Loucy (cell line): ENCODE results near the gene PHOSPHO1.

Experiments used
- EZH2phosphoT487 ChIP-seq: fragments of 200-600 bp; IDR thresholded peaks from 2 replicates; pipeline ENCODE4 v1.6.1; 2018; ENCODE audit warnings: antibody characterized with exemption, mild to moderate bottlenecking, moderate library complexity, borderline replicate concordance
- TF ChIP-seq, protein P1 (sequence below): fragments of 200-600 bp; sonication (generic); conservative IDR thresholded peaks from 2 replicates; pipeline ENCODE4 v1.5.1; 2014; ENCODE audit warnings: mild to moderate bottlenecking, antibody characterized with exemption, low read length

DNA sequence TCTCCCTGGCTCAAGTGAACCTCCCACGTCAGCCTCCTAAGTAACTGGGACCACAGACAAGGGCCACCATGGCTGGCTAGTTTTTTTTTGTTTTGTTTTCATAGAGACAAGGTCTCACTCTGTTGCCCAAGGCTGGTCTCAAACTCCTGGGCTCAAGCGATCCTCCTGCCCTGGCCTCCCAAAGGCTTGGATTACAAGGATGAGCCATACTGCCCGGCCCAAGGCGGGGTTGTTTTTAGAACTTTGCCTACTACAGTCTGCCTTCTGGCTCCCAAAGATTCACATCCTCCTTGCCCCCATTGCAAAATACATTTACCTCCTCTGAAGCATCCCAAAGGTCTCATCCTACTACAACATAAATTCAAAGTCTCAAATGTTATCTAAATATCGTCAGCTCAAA, 49.5 kb upstream of the PHOSPHO1 start:
- TF ChIP-seq, protein P1, sequence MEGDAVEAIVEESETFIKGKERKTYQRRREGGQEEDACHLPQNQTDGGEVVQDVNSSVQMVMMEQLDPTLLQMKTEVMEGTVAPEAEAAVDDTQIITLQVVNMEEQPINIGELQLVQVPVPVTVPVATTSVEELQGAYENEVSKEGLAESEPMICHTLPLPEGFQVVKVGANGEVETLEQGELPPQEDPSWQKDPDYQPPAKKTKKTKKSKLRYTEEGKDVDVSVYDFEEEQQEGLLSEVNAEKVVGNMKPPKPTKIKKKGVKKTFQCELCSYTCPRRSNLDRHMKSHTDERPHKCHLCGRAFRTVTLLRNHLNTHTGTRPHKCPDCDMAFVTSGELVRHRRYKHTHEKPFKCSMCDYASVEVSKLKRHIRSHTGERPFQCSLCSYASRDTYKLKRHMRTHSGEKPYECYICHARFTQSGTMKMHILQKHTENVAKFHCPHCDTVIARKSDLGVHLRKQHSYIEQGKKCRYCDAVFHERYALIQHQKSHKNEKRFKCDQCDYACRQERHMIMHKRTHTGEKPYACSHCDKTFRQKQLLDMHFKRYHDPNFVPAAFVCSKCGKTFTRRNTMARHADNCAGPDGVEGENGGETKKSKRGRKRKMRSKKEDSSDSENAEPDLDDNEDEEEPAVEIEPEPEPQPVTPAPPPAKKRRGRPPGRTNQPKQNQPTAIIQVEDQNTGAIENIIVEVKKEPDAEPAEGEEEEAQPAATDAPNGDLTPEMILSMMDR: no peak
- no peak for TF ChIP-seq EZH2phosphoT487
